H1 (cell line): Measurements from ENCODE around the gene SMARCC1. TPM values are rescaled to one million over a fixed set of nuclear protein-coding genes. Genes with fewer than 3 reads are reported as not detected.

ENCODE experiments used
- polyA plus RNA-seq, 7 experiments: library from polyadenylated mRNA; depleted of rRNA in 3 of 7; stranded (reverse) in 5 of 7; unstranded in 2 of 7; fragments of >200 nt in 5 of 7; fragments of 200-250 nt in 2 of 7; gene quantifications; 1 replicate in 5 of 7; 2 replicates in 1 of 7; 4 replicates in 1 of 7; pipeline versions ENCODE4 v1.2.1 to v1.2.3, GENCODE V29; 2011 to 2013; ENCODE audit warnings: missing spikeins in 2 of 7, mixed read lengths in 2 of 7
- small RNA-seq: library from polyadenylated mRNA; stranded (forward); fragments of <200 nt; extraction: miRNeasy Mini kit (QIAGEN cat#:217004); gene quantifications from one replicate; pipeline ENCODE3, GENCODE V24; 2013; ENCODE audit not compliant: insufficient read depth
- total RNA-seq: library from RNA; stranded (reverse); fragmentation: NEBNext Ultra II Directional; extraction: Animal tissue kit (Norgen Biotek cat#: 25700); gene quantifications from 2 replicates; pipeline ENCODE4 v1.2.1, GENCODE V29; 2021

Gene SMARCC1
- total and polyA plus RNA-seq, 2 of the 8 experiments (the other 6 are each of a cell fraction or from before 2014, with no cell fraction given) = 64.1 to 335 TPM

Small RNAs within 50 kb of the gene (small RNA-seq; reads per million reads assigned to genes)
- gene RF02271 (not detected), gene RN7SL870P (not detected)

Other genes starting within 250 kb of the SMARCC1 start
- 7.4 and 8.2 TPM in 2 replicates for gene CSPG5, start 203.0 kb downstream of the SMARCC1 start, total RNA-seq
- gene CSPG5, start 203.0 kb downstream of the SMARCC1 start, polyA plus RNA-seq (2011; rRNA removed) = 2.1 and 2.7 TPM in 2 replicates
- gene DHX30, start 21.2 kb upstream of the SMARCC1 start, total RNA-seq = 97.7 and 97.9 TPM in 2 replicates
- 82.4 and 112 TPM in 2 replicates for gene DHX30, start 21.2 kb upstream of the SMARCC1 start, polyA plus RNA-seq (2011; rRNA removed)
- gene MAP4, start 234.5 kb upstream of the SMARCC1 start, total RNA-seq = 172 and 179 TPM in 2 replicates
- 67.0 and 74.9 TPM in 2 replicates for gene MAP4, start 234.5 kb upstream of the SMARCC1 start, polyA plus RNA-seq (2011; rRNA removed)